H1 (cell line): ENCODE results near the gene FREM1. TPM values are rescaled to one million over a fixed set of nuclear protein-coding genes. Genes with fewer than 3 reads are reported as not detected.

ENCODE experiments used
- CTCF ChIA-PET: fragments of 300-600 bp; sonication (Branson Sonifier 250); formaldehyde crosslinking; loops from one replicate; lab custom pipeline; 2021; ENCODE audit not compliant: partially characterized antibody; lab: Charles Lee
- POLR2A ChIA-PET: fragments of 300-600 bp; sonication (Branson Sonifier 250); formaldehyde crosslinking; loops from one replicate; lab custom pipeline; 2021; ENCODE audit warnings: inconsistent platforms; ENCODE audit not compliant: partially characterized antibody; lab: Charles Lee
- DNase-seq, 2 experiments: peaks; one replicate each; pipeline versions ENCODE4 v3.0.0 to v3.0.0-alpha.2; 2010 to 2022; ENCODE audit warnings: low spot score in 2 of 2, low read depth in 1 of 2, mixed read lengths in 1 of 2
- FAIRE-seq: peaks from 2 replicates; lab custom pipeline; 2011; peaks lifted over from hg19 to GRCh38; lab: Jason Lieb, UNC
- H2AFZ ChIP-seq: 2 replicates; pipeline ENCODE4 v1.8.1; 2012; ENCODE audit warnings: low read length, inconsistent platforms
- H2AK5ac ChIP-seq: 2 replicates; pipeline ENCODE4 v1.6.1; 2013; ENCODE audit warnings: low read depth, low read length
- H2BK120ac ChIP-seq: replicated peaks from 2 replicates; pipeline ENCODE3; 2013; ENCODE audit warnings: low read depth, low read length, inconsistent platforms
- H2BK12ac ChIP-seq: 2 replicates; pipeline ENCODE4 v1.6.1; 2013; ENCODE audit warnings: low read depth, low read length
- H2BK15ac ChIP-seq: 2 replicates; pipeline ENCODE4 v1.6.1; 2013; ENCODE audit warnings: low read length
- H2BK20ac ChIP-seq: 2 replicates; pipeline ENCODE4 v1.6.1; 2013; ENCODE audit warnings: low read length
- H2BK5ac ChIP-seq: 2 replicates; pipeline ENCODE4 v1.6.1; 2013; ENCODE audit warnings: low read depth, low read length
- H3K14ac ChIP-seq: 2 replicates; pipeline ENCODE4 v1.6.1; 2013; ENCODE audit warnings: inconsistent platforms; ENCODE audit not compliant: insufficient read length
- H3K18ac ChIP-seq: 2 replicates; pipeline ENCODE4 v1.6.1; 2013; ENCODE audit warnings: low read length; ENCODE audit errors: extremely low read depth
- H3K23ac ChIP-seq: 2 replicates; pipeline ENCODE4 v1.6.1; 2013; ENCODE audit warnings: inconsistent platforms; ENCODE audit not compliant: insufficient read length
- H3K23me2 ChIP-seq: 2 replicates; pipeline ENCODE4 v1.6.1; 2013; ENCODE audit warnings: low read depth, low read length
- H3K27ac ChIP-seq: 2 replicates; pipeline ENCODE4 v1.6.1; 2011; ENCODE audit warnings: low read depth, low read length, inconsistent platforms
- H3K27me3 ChIP-seq, 4 experiments: replicated peaks in 1 of 4; 1 replicate in 1 of 4; 2 replicates in 3 of 4; pipeline versions ENCODE4 v1.6.1 to v1.8.1; 2011 to 2013; ENCODE audit warnings: low read length in 3 of 4, mild to moderate bottlenecking in 3 of 4, inconsistent platforms in 2 of 4, mixed read lengths in 2 of 4, moderate library complexity in 1 of 4; ENCODE audit not compliant: control insufficient read depth in 3 of 4, insufficient read depth in 3 of 4; ENCODE audit errors: extremely low read depth in 1 of 4
- H3K36me3 ChIP-seq, 4 experiments: 2 replicates each; pipeline versions ENCODE4 v1.6.1 to v1.8.1; 2011 to 2013; ENCODE audit warnings: mild to moderate bottlenecking in 4 of 4, low read length in 3 of 4, moderate library complexity in 2 of 4, control low read depth in 1 of 4, inconsistent platforms in 1 of 4; ENCODE audit not compliant: insufficient read depth in 4 of 4, control insufficient read depth in 2 of 4
- H3K4ac ChIP-seq: replicated peaks from 2 replicates; pipeline ENCODE3; 2013; ENCODE audit warnings: low read length, low read depth, mixed read lengths, inconsistent platforms; ENCODE audit not compliant: insufficient read length
- H3K4me1 ChIP-seq, 4 experiments: replicated peaks in 1 of 4; 1 replicate in 1 of 4; 2 replicates in 3 of 4; pipeline versions ENCODE4 v1.6.1 to v1.8.1; 2011 to 2013; ENCODE audit warnings: low read length in 3 of 4, inconsistent platforms in 2 of 4, mixed read lengths in 1 of 4; ENCODE audit not compliant: insufficient read depth in 4 of 4, control insufficient read depth in 3 of 4
- H3K4me2 ChIP-seq, 2 experiments: 2 replicates each; pipeline versions ENCODE4 v1.6.1 to v1.8.1; 2011 to 2013; ENCODE audit warnings: low read depth in 2 of 2, low read length in 2 of 2, control low read depth in 1 of 2, inconsistent platforms in 1 of 2, mild to moderate bottlenecking in 1 of 2; ENCODE audit not compliant: insufficient read depth in 1 of 2
- H3K4me3 ChIP-seq, 4 experiments: fragments of 200-600, 300-600 bp in 1 of 4; sonication (generic), shearing (Covaris generic), sonication (Bioruptor Twin) in 1 of 4; 2 replicates each; pipeline versions ENCODE4 v1.5.1 to v1.8.1; 2011 to 2016; ENCODE audit warnings: low read length in 4 of 4, low read depth in 3 of 4, control low read depth in 2 of 4, inconsistent platforms in 2 of 4, mild to moderate bottlenecking in 2 of 4, mixed read lengths in 1 of 4, moderate library complexity in 1 of 4; ENCODE audit not compliant: insufficient read depth in 2 of 4; ENCODE audit errors: extremely low read depth in 1 of 4
- H3K56ac ChIP-seq: replicated peaks from 2 replicates; pipeline ENCODE3; 2013; ENCODE audit warnings: low read depth, mild to moderate bottlenecking, mixed read lengths, low read length, inconsistent platforms; ENCODE audit not compliant: insufficient read length
- H3K79me1 ChIP-seq: 2 replicates; pipeline ENCODE4 v1.6.1; 2013; ENCODE audit warnings: low read depth, low read length, control low read depth
- H3K79me2 ChIP-seq, 2 experiments: 2 replicates each; pipeline versions ENCODE4 v1.6.1 to v1.8.1; 2012 to 2013; ENCODE audit warnings: low read length in 2 of 2, mild to moderate bottlenecking in 2 of 2, inconsistent platforms in 1 of 2; ENCODE audit not compliant: insufficient read depth in 2 of 2, control insufficient read depth in 1 of 2
- H3K9ac ChIP-seq, 4 experiments: replicated peaks in 1 of 4; 1 replicate in 1 of 4; 2 replicates in 3 of 4; pipeline versions ENCODE4 v1.6.1 to v1.8.1; 2011 to 2013; ENCODE audit warnings: low read depth in 3 of 4, low read length in 3 of 4, control low read depth in 2 of 4, mild to moderate bottlenecking in 2 of 4, moderate library complexity in 2 of 4, inconsistent platforms in 1 of 4; ENCODE audit errors: extremely low read depth in 1 of 4
- H3K9me3 ChIP-seq, 2 experiments: 2 replicates each; pipeline versions ENCODE4 v1.6.1 to v1.8.1; 2012 to 2013; ENCODE audit warnings: mild to moderate bottlenecking in 2 of 2, moderate library complexity in 2 of 2, control low read depth in 1 of 2, inconsistent platforms in 1 of 2, low read depth in 1 of 2, low read length in 1 of 2, mixed read lengths in 1 of 2; ENCODE audit not compliant: insufficient read depth in 2 of 2
- H4K20me1 ChIP-seq, 2 experiments: replicated peaks in 1 of 2; 2 replicates each; pipeline versions ENCODE3 to v1.8.1; 2011 to 2013; ENCODE audit warnings: inconsistent platforms in 2 of 2, low read length in 2 of 2, mild to moderate bottlenecking in 1 of 2; ENCODE audit not compliant: insufficient read depth in 2 of 2, control insufficient read depth in 1 of 2
- H4K5ac ChIP-seq: 2 replicates; pipeline ENCODE4 v1.6.1; 2013; ENCODE audit warnings: low read length, low read depth, mixed read lengths, inconsistent platforms; ENCODE audit not compliant: insufficient read length
- H4K8ac ChIP-seq: 2 replicates; pipeline ENCODE4 v1.8.0; 2013; ENCODE audit warnings: mild to moderate bottlenecking, moderate library complexity, low read length, inconsistent platforms; ENCODE audit not compliant: insufficient read depth; ENCODE audit errors: extremely low read depth
- H4K91ac ChIP-seq: replicated peaks from 2 replicates; pipeline ENCODE3; 2013; ENCODE audit warnings: low read length, mixed read lengths, inconsistent platforms; ENCODE audit not compliant: insufficient read length
- ATF2 ChIP-seq: IDR thresholded peaks from 2 replicates; pipeline ENCODE4 v1.6.1; 2012; ENCODE audit warnings: low read length, inconsistent platforms
- BCL11A ChIP-seq, 2 experiments: IDR thresholded peaks; one replicate each; pipeline ENCODE4 v1.6.1; 2011; ENCODE audit warnings: low read depth in 2 of 2, low read length in 2 of 2, mild to moderate bottlenecking in 2 of 2
- CEBPB ChIP-seq: IDR thresholded peaks from 2 replicates; pipeline ENCODE4 v1.6.1; 2012; ENCODE audit warnings: low read depth, low read length
- EZH2 ChIP-seq: fragments of 200-600 bp; sonication (generic); IDR thresholded peaks from 2 replicates; pipeline ENCODE4 v1.7.1; 2012; ENCODE audit warnings: low read depth, mild to moderate bottlenecking, moderate library complexity, low read length, inconsistent platforms; ENCODE audit not compliant: severe bottlenecking
- FOSL1 ChIP-seq: IDR thresholded peaks from 2 replicates; pipeline ENCODE4 v1.6.1; 2011; ENCODE audit warnings: mild to moderate bottlenecking, low read depth, low read length, moderate library complexity; ENCODE audit not compliant: insufficient read depth
- GTF2F1 ChIP-seq: IDR thresholded peaks from 2 replicates; pipeline ENCODE4 v1.6.1; 2012; ENCODE audit warnings: low read depth, low read length, improper control_type of control experiment, borderline replicate concordance
- HDAC2 ChIP-seq, 2 experiments: fragments of 300-600 bp in 1 of 2; sonication (generic) in 1 of 2; IDR thresholded peaks; 2 replicates each; pipeline ENCODE4 v1.6.1; 2011 to 2012; ENCODE audit warnings: low read depth in 2 of 2, low read length in 2 of 2, mild to moderate bottlenecking in 2 of 2, moderate library complexity in 2 of 2, borderline replicate concordance in 1 of 2, inconsistent platforms in 1 of 2
- JUND ChIP-seq: IDR thresholded peaks from 2 replicates; pipeline ENCODE4 v1.6.1; 2011; ENCODE audit warnings: mild to moderate bottlenecking, improper control_type of control experiment, low read length
- KDM1A ChIP-seq: fragments of 200-600, 300-600 bp; sonication (generic); IDR thresholded peaks from 2 replicates; pipeline ENCODE4 v1.7.1; 2016; ENCODE audit warnings: mild to moderate bottlenecking, low read length, borderline replicate concordance
- SIX5 ChIP-seq: IDR thresholded peaks from 2 replicates; pipeline ENCODE4 v1.6.1; 2011; ENCODE audit warnings: mild to moderate bottlenecking, low read depth, low read length
- SP1 ChIP-seq: IDR thresholded peaks from 2 replicates; pipeline ENCODE4 v1.6.1; 2011; ENCODE audit warnings: low read depth, low read length
- TBP ChIP-seq: IDR thresholded peaks from 2 replicates; pipeline ENCODE4 v1.6.1; 2011; ENCODE audit warnings: low read depth, low read length, improper control_type of control experiment
- TEAD4 ChIP-seq: IDR thresholded peaks from 2 replicates; pipeline ENCODE4 v1.6.1; 2012; ENCODE audit warnings: low read depth, low read length, inconsistent platforms, mixed read lengths
- WGBS, 2 experiments: shearing (Covaris generic) in 1 of 2; methylation state at CpG; one replicate each; pipeline versions ENCODE4 v1.1.6 to v1.1.7; 2013 to 2015; ENCODE audit warnings: low lambda C conversion rate in 2 of 2, mixed read lengths in 2 of 2, inconsistent platforms in 1 of 2, low coverage in 1 of 2, missing lambda C conversion rate in 1 of 2; ENCODE audit not compliant: insufficient replicate concordance in 2 of 2, insufficient coverage in 1 of 2, insufficient read length in 1 of 2; ENCODE audit errors: extremely low coverage in 1 of 2, missing lambda C conversion rate in 1 of 2; 5-methylcytosine and 5-hydroxymethylcytosine counted together
- polyA plus RNA-seq, 7 experiments: library from polyadenylated mRNA; depleted of rRNA in 3 of 7; stranded (reverse) in 5 of 7; unstranded in 2 of 7; fragments of >200 nt in 5 of 7; fragments of 200-250 nt in 2 of 7; gene quantifications; 1 replicate in 5 of 7; 2 replicates in 1 of 7; 4 replicates in 1 of 7; pipeline versions ENCODE4 v1.2.1 to v1.2.3, GENCODE V29; 2011 to 2013; ENCODE audit warnings: missing spikeins in 2 of 7, mixed read lengths in 2 of 7
- total RNA-seq: library from RNA; stranded (reverse); fragmentation: NEBNext Ultra II Directional; extraction: Animal tissue kit (Norgen Biotek cat#: 25700); gene quantifications from 2 replicates; pipeline ENCODE4 v1.2.1, GENCODE V29; 2021

The FREM1 gene
- total and polyA plus RNA-seq, 2 of the 8 experiments (the other 6 are each of a cell fraction or from before 2014, with no cell fraction given): 2.6 to 3.1 TPM

- H3K27me3 ChIP-seq: no peaks in the 10 kb centered on the region
- FAIRE-seq: no peak
- no peak overlapping the region for H2BK12ac ChIP-seq
- no peak overlapping the region for H2AFZ ChIP-seq
- no peak overlapping the region for H3K56ac ChIP-seq
- no peak overlapping the region for H3K14ac ChIP-seq
- no peak overlapping the region for H3K18ac ChIP-seq
- H2BK20ac ChIP-seq: no peak overlapping the region
- CTCF ChIA-PET: interaction anchor here (0.6 to 7.3 kb wide), 15 partner anchors 11 to 1735 kb away, joined by 3 to 63 read pairs (median 4); no protein-coding TSS in a partner anchor
- H2BK5ac ChIP-seq: no peak overlapping the region
- no peak for DNase-seq
- H3K23ac ChIP-seq: no peak overlapping the region
- no peak overlapping the region for H3K9ac ChIP-seq
- 89% methylated on average over 6 of the region's 6 CpGs; no CpG with 5 or more reads in 1 of the 2 experiments for WGBS, 2 experiments
- no peak overlapping the region for H3K27ac ChIP-seq
- H4K91ac ChIP-seq: no peak overlapping the region
- no peak overlapping the region for H2BK120ac ChIP-seq
- no peaks in the 10 kb centered on the region for H4K20me1 ChIP-seq
- H2AK5ac ChIP-seq: no peak overlapping the region
- no peaks in the 10 kb centered on the region for H3K4me1 ChIP-seq
- no peaks in the 10 kb centered on the region for H3K36me3 ChIP-seq
- POLR2A ChIA-PET: no interaction called here
- H2BK15ac ChIP-seq: no peak overlapping the region
- H3K79me1 ChIP-seq: no peaks in the 10 kb centered on the region
- no peak overlapping the region for H4K8ac ChIP-seq
- no peaks in the 10 kb centered on the region for H3K9me3 ChIP-seq
- no peaks in the 10 kb centered on the region for H3K79me2 ChIP-seq
- H3K23me2 ChIP-seq: no peaks in the 10 kb centered on the region
- H4K5ac ChIP-seq: no peak overlapping the region
- H3K4me2 ChIP-seq: no peak overlapping the region
- H3K4me3 ChIP-seq: no peak overlapping the region
- no peak overlapping the region for H3K4ac ChIP-seq
- no peak for TF ChIP-seq TEAD4
- TF ChIP-seq ATF2: no peak
- TF ChIP-seq BCL11A (IDR thresholded peaks at IDR 0.05; ENCODE audit: low read depth in 2 of 2, low read length in 2 of 2): no peak
- TF ChIP-seq SP1: no peak
- TF ChIP-seq EZH2: no peak
- no peak for TF ChIP-seq JUND
- no peak for TF ChIP-seq FOSL1
- TF ChIP-seq CEBPB: no peak
- no peak for TF ChIP-seq TBP
- TF ChIP-seq GTF2F1: no peak
- no peak for TF ChIP-seq KDM1A
- no peak for TF ChIP-seq SIX5
- TF ChIP-seq HDAC2 (IDR thresholded peaks at IDR 0.05; ENCODE audit: borderline replicate concordance in 1 of 2, low read depth in 2 of 2, low read length in 2 of 2): no peak
Measured at GRCh38 chr9:14766299-14766698, 143.9 kb downstream of the FREM1 start.
